ENCODE results near the gene SP9. TPM values are rescaled to one million over a fixed set of nuclear protein-coding genes. Genes with fewer than 3 reads are reported as not detected.

The SP9 gene
- total RNA-seq, 2 donors from 2014 or later: not detected

- H3K27ac Mint-ChIP-seq: no peak overlapping the region
- H3K4me1 Mint-ChIP-seq: peaks cover 21% of the 10 kb centered on the region
- Histone ChIP-seq H3K27ac (ENCODE audit: low read depth, low read length) (no peak overlapping the region), H3K4me1 (ENCODE audit: control insufficient read depth, insufficient read depth, low read length) (peaks cover 3% of the 10 kb centered on the region), H3K9me3 (ENCODE audit: control insufficient read depth, low read length) (no peaks in the 10 kb centered on the region), H3K9ac (ENCODE audit: extremely low read depth, low read length, poor library complexity, severe bottlenecking) (no peak overlapping the region), H3K36me3 (ENCODE audit: control insufficient read depth, insufficient read depth, low read length) (peaks cover 9% of the 10 kb centered on the region), H3K27me3 (ENCODE audit: control insufficient read depth, insufficient read depth, low read length, poor library complexity, severe bottlenecking) (peaks cover 61% of the 10 kb centered on the region), H3K4me3 (ENCODE audit: low read length) (no peak overlapping the region)
- H3K27me3 Mint-ChIP-seq (ENCODE audit: insufficient read depth): peaks cover 60% of the 10 kb centered on the region
- peak overlapping the region; percentile 53 for H3K4me3 Mint-ChIP-seq
- peaks cover 16% of the 10 kb centered on the region for H3K36me3 Mint-ChIP-seq (ENCODE audit: low read depth)
- no peaks in the 10 kb centered on the region for H3K9me3 Mint-ChIP-seq
- DNase-seq: peak; percentile 63
- 35 to 36% methylated on average over 12 to 14 of the region's 14 CpGs for WGBS, 2 experiments (ENCODE audit: insufficient coverage in 1 of 2, insufficient read length in 1 of 2)
- TF ChIP-seq CTCF (conservative IDR thresholded peaks at IDR 0.05): peak; percentile 74
These were observed 10.1 kb downstream of the SP9 start for GRCh38 chr2:174344716-174345461.

- Histone ChIP-seq H3K9ac (ENCODE audit: extremely low read depth, low read length, poor library complexity, severe bottlenecking) (no peak overlapping the region), H3K4me3 (ENCODE audit: low read length) (no peak overlapping the region), H3K9me3 (ENCODE audit: control insufficient read depth, low read length) (no peaks in the 10 kb centered on the region), H3K4me1 (ENCODE audit: control insufficient read depth, insufficient read depth, low read length) (no peaks in the 10 kb centered on the region), H3K36me3 (ENCODE audit: control insufficient read depth, insufficient read depth, low read length) (peaks cover 14% of the 10 kb centered on the region), H3K27ac (ENCODE audit: low read depth, low read length) (no peak overlapping the region), H3K27me3 (ENCODE audit: control insufficient read depth, insufficient read depth, low read length, poor library complexity, severe bottlenecking) (peaks cover 10% of the 10 kb centered on the region)
- no peak overlapping the region for H3K27ac Mint-ChIP-seq
- H3K4me3 Mint-ChIP-seq: no peak overlapping the region
- TF ChIP-seq CTCF (conservative IDR thresholded peaks at IDR 0.05): peak; percentile 76
- DNase-seq: no peak
- H3K27me3 Mint-ChIP-seq (ENCODE audit: insufficient read depth): peaks cover 12% of the 10 kb centered on the region
- peaks cover 16% of the 10 kb centered on the region for H3K36me3 Mint-ChIP-seq (ENCODE audit: low read depth)
- no peaks in the 10 kb centered on the region for H3K9me3 Mint-ChIP-seq
- peaks cover 4% of the 10 kb centered on the region for H3K4me1 Mint-ChIP-seq
- 78 to 100% methylated on average over 1 to 2 of the region's 2 CpGs for WGBS, 2 experiments (ENCODE audit: insufficient coverage in 1 of 2, insufficient read length in 1 of 2)
These were observed 15.3 kb downstream of the SP9 start for GRCh38 chr2:174350018-174350417.

- Mint-ChIP-seq H3K27me3 (ENCODE audit: insufficient read depth) (peaks cover 6% of the 10 kb centered on the region), H3K4me3 (no peak overlapping the region), H3K4me1 (peaks cover 2% of the 10 kb centered on the region), H3K9me3 (no peaks in the 10 kb centered on the region), H3K36me3 (ENCODE audit: low read depth) (peaks cover 16% of the 10 kb centered on the region), H3K27ac (no peak overlapping the region)
- no peak overlapping the region for H3K27ac ChIP-seq (ENCODE audit: low read depth, low read length)
- no peaks in the 10 kb centered on the region for H3K9me3 ChIP-seq (ENCODE audit: control insufficient read depth, low read length)
- H3K36me3 ChIP-seq (ENCODE audit: control insufficient read depth, insufficient read depth, low read length): peaks cover 14% of the 10 kb centered on the region
- peaks cover 3% of the 10 kb centered on the region for H3K27me3 ChIP-seq (ENCODE audit: control insufficient read depth, insufficient read depth, low read length, poor library complexity, severe bottlenecking)
- 94 to 98% methylated on average over 1 of the region's 2 CpGs for WGBS, 2 experiments (ENCODE audit: insufficient coverage in 1 of 2, insufficient read length in 1 of 2)
- no peak overlapping the region for H3K9ac ChIP-seq (ENCODE audit: extremely low read depth, low read length, poor library complexity, severe bottlenecking)
- no peaks in the 10 kb centered on the region for H3K4me1 ChIP-seq (ENCODE audit: control insufficient read depth, insufficient read depth, low read length)
- no peak for TF ChIP-seq CTCF (conservative IDR thresholded peaks at IDR 0.05)
- DNase-seq: no peak
- no peak overlapping the region for H3K4me3 ChIP-seq (ENCODE audit: low read length)
These were observed 15.9 kb downstream of the SP9 start for GRCh38 chr2:174350593-174351181.

All from endodermal cell (in vitro differentiated cells).